ENCODE measurements around the gene SQSTM1. TPM values are rescaled to one million over a fixed set of nuclear protein-coding genes. Genes with fewer than 3 reads are reported as not detected.

Gene SQSTM1
- total and polyA plus RNA-seq, 2 donors (not counting 1 experiment from before 2014, with no cell fraction given): 72.2 to 400 TPM

GRCh38 chr5:179830818-179831468 is 10.2 kb downstream of the SQSTM1 start:
- Histone ChIP-seq H3K27ac (ENCODE audit: low read length in 2 of 2) (no peak overlapping the region), H3K36me3 (replicated peaks in 1 of 2; ENCODE audit: control extremely low read depth in 1 of 2, control insufficient read depth in 1 of 2, extremely low read depth in 1 of 2, insufficient read depth in 2 of 2, low read length in 1 of 2) (peaks cover 2 to 69% of the 10 kb centered on the region in 2 experiments), H3K27me3 (replicated peaks in 1 of 4; ENCODE audit: control extremely low read depth in 1 of 4, control insufficient read depth in 3 of 4, insufficient read depth in 4 of 4, low read length in 3 of 4) (no peaks in the 10 kb centered on the region), H2AFZ (ENCODE audit: insufficient read depth, low read depth, low read length, poor library complexity, severe bottlenecking) (no peak overlapping the region), H3K9me3 (ENCODE audit: control extremely low read depth in 1 of 3, control insufficient read depth in 2 of 3, insufficient read depth in 1 of 3, low read length in 2 of 3) (no peaks in the 10 kb centered on the region), H3K9ac (ENCODE audit: low read length) (no peak overlapping the region), H4K20me1 (ENCODE audit: control insufficient read depth, insufficient read depth, low read length, poor library complexity, severe bottlenecking) (peaks cover 55% of the 10 kb centered on the region), H3K4me1 (ENCODE audit: control insufficient read depth in 2 of 2, insufficient read depth in 2 of 2, low read length in 2 of 2) (no peaks in the 10 kb centered on the region), H3K4me2 (replicated peaks; ENCODE audit: low read depth, low read length, poor library complexity, severe bottlenecking) (no peak overlapping the region), H3K4me3 (ENCODE audit: control extremely low read depth in 1 of 5, extremely low read depth in 1 of 5, insufficient read depth in 1 of 5, low read depth in 2 of 5, low read length in 4 of 5) (no peak overlapping the region), H3K79me2 (ENCODE audit: control insufficient read depth, insufficient read depth, low read length) (peaks cover 15% of the 10 kb centered on the region)
- no peak for TF ChIP-seq EZH2 (IDR thresholded peaks at IDR 0.05; ENCODE audit: borderline replicate concordance, insufficient read depth, low read depth, low read length, poor library complexity, severe bottlenecking)
- TF ChIP-seq, protein P1, sequence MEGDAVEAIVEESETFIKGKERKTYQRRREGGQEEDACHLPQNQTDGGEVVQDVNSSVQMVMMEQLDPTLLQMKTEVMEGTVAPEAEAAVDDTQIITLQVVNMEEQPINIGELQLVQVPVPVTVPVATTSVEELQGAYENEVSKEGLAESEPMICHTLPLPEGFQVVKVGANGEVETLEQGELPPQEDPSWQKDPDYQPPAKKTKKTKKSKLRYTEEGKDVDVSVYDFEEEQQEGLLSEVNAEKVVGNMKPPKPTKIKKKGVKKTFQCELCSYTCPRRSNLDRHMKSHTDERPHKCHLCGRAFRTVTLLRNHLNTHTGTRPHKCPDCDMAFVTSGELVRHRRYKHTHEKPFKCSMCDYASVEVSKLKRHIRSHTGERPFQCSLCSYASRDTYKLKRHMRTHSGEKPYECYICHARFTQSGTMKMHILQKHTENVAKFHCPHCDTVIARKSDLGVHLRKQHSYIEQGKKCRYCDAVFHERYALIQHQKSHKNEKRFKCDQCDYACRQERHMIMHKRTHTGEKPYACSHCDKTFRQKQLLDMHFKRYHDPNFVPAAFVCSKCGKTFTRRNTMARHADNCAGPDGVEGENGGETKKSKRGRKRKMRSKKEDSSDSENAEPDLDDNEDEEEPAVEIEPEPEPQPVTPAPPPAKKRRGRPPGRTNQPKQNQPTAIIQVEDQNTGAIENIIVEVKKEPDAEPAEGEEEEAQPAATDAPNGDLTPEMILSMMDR (IDR thresholded peaks at IDR 0.05): no peak
- no peaks in the 10 kb centered on the region for H3K27me3 Mint-ChIP-seq
- no peak overlapping the region for H3K27ac Mint-ChIP-seq
- no peaks in the 10 kb centered on the region for H3K9me3 Mint-ChIP-seq (ENCODE audit: insufficient read depth)
- peaks cover 9% of the 10 kb centered on the region for H3K4me1 Mint-ChIP-seq
- 100% methylated on average over 3 of the region's 7 CpGs for WGBS (ENCODE audit: insufficient coverage)
- ATAC-seq (ENCODE audit: low read depth) (no peak), DNase-seq (no peak)
- POLR2A ChIA-PET: interaction anchor here (1.5 kb wide), 1 partner anchor 9 kb away, joined by 3 read pairs; no protein-coding TSS in a partner anchor
- intact Hi-C loops (cut with micrococcal nuclease): no loop called here
- CTCF ChIA-PET: interaction anchor here (3.4 kb wide), 1 partner anchor 29 kb away, joined by 12 read pairs; no protein-coding TSS in a partner anchor
- H3K4me3 Mint-ChIP-seq: no peak overlapping the region

GRCh38 chr5:179832039-179832745 is 11.5 kb downstream of the SQSTM1 start:
- H3K4me3 Mint-ChIP-seq: no peak overlapping the region
- ChIA-PET CTCF (interaction anchor here (1.2 to 3.4 kb wide), 4 partner anchors 12 to 69 kb away, joined by 3 to 12 read pairs (median 5); partner anchors contain the start of gene SQSTM1), POLR2A (interaction anchor here (0.6 to 0.7 kb wide), 2 partner anchors 10 to 29 kb away, joined by 3 to 4 read pairs; no protein-coding TSS in a partner anchor)
- Histone ChIP-seq H2AFZ (ENCODE audit: insufficient read depth, low read depth, low read length, poor library complexity, severe bottlenecking) (no peak overlapping the region), H3K4me2 (replicated peaks; ENCODE audit: low read depth, low read length, poor library complexity, severe bottlenecking) (no peak overlapping the region), H3K36me3 (replicated peaks in 1 of 2; ENCODE audit: control extremely low read depth in 1 of 2, control insufficient read depth in 1 of 2, extremely low read depth in 1 of 2, insufficient read depth in 2 of 2, low read length in 1 of 2) (peaks cover 2 to 67% of the 10 kb centered on the region in 2 experiments), H3K4me1 (ENCODE audit: control insufficient read depth in 2 of 2, insufficient read depth in 2 of 2, low read length in 2 of 2) (peaks cover 3 to 8% of the 10 kb centered on the region in 2 donors), H4K20me1 (ENCODE audit: control insufficient read depth, insufficient read depth, low read length, poor library complexity, severe bottlenecking) (peaks cover 54% of the 10 kb centered on the region), H3K9me3 (ENCODE audit: control extremely low read depth in 1 of 3, control insufficient read depth in 2 of 3, insufficient read depth in 1 of 3, low read length in 2 of 3) (no peaks in the 10 kb centered on the region), H3K9ac (ENCODE audit: low read length) (no peak overlapping the region), H3K79me2 (ENCODE audit: control insufficient read depth, insufficient read depth, low read length) (peaks cover 9% of the 10 kb centered on the region), H3K27me3 (replicated peaks in 1 of 4; ENCODE audit: control extremely low read depth in 1 of 4, control insufficient read depth in 3 of 4, insufficient read depth in 4 of 4, low read length in 3 of 4) (no peaks in the 10 kb centered on the region), H3K27ac (ENCODE audit: low read length in 2 of 2) (no peak overlapping the region), H3K4me3 (ENCODE audit: control extremely low read depth in 1 of 5, extremely low read depth in 1 of 5, insufficient read depth in 1 of 5, low read depth in 2 of 5, low read length in 4 of 5) (no peak overlapping the region)
- DNase-seq: no peak
- over 99% methylated on average over 18 of the region's 20 CpGs for WGBS (ENCODE audit: insufficient coverage)
- no peaks in the 10 kb centered on the region for H3K9me3 Mint-ChIP-seq (ENCODE audit: insufficient read depth)
- peaks cover 16% of the 10 kb centered on the region for H3K4me1 Mint-ChIP-seq
- intact Hi-C loops (cut with micrococcal nuclease): no loop called here
- H3K27me3 Mint-ChIP-seq: no peaks in the 10 kb centered on the region
- TF ChIP-seq, protein P1 (IDR thresholded peaks at IDR 0.05): no peak
- no peak for TF ChIP-seq EZH2 (IDR thresholded peaks at IDR 0.05; ENCODE audit: borderline replicate concordance, insufficient read depth, low read depth, low read length, poor library complexity, severe bottlenecking)
- peak overlapping the region; percentile 41 for H3K27ac Mint-ChIP-seq
- no peak for ATAC-seq (ENCODE audit: low read depth)

All from B cell (primary cell).